GM12878 (cell line): ENCODE results near the gene VAV2. TPM values are rescaled to one million over a fixed set of nuclear protein-coding genes. Genes with fewer than 3 reads are reported as not detected.
A peak's percentile ranks its signal among the peaks of the same experiment; 100 is the strongest.

ENCODE experiments used
- ATAC-seq: fragments of 200-7000 bp; cut with Tn5 transposase; 3 replicates; pipeline ENCODE4 v1.9.1; 2020; ENCODE audit warnings: mild to moderate bottlenecking, moderate library complexity
- BruUV-seq: library from RNA; stranded (reverse); fragments of 400-500 nt; replicated peaks from 2 replicates; lab custom pipeline; 2021; lab: Mats Ljungman, UMichigan
- CTCF ChIA-PET: fragments of 300-600 bp; sonication (Branson Sonifier 250); formaldehyde crosslinking; extraction: SDS; loops from one replicate; lab custom pipeline; 2021; ENCODE audit warnings: inconsistent platforms; lab: Yijun Ruan, JAX
- POLR2A ChIA-PET: fragments of 350-600 bp; formaldehyde crosslinking; extraction: SDS; loops from one replicate; lab custom pipeline; 2021; ENCODE audit warnings: inconsistent platforms; lab: Charles Lee
- RAD21 ChIA-PET: fragments of 300-600 bp; sonication (Branson Sonifier 250); formaldehyde crosslinking; loops from one replicate; lab custom pipeline; 2023; ENCODE audit warnings: antibody characterized with exemption; ENCODE audit not compliant: unreplicated experiment; lab: Charles Lee
- SMC1A ChIA-PET: fragments of 300-600 bp; sonication (Branson Sonifier 250); formaldehyde crosslinking; loops from one replicate; lab custom pipeline; 2023; ENCODE audit not compliant: unreplicated experiment, uncharacterized antibody; lab: Charles Lee
- DNase-seq: peaks from one replicate; pipeline ENCODE4 v3.0.0-alpha.2; 2011; ENCODE audit warnings: low read depth, low spot score
- FAIRE-seq: peaks from 3 replicates; lab custom pipeline; 2011; peaks lifted over from hg19 to GRCh38; lab: Jason Lieb, UNC
- H2AFZ ChIP-seq: 2 replicates; pipeline ENCODE4 v1.6.0; 2011; ENCODE audit warnings: low read depth, low read length, control low read depth; ENCODE audit not compliant: control insufficient read depth
- H3K27ac ChIP-seq: 2 replicates; pipeline ENCODE4 v1.5.1; 2011; ENCODE audit warnings: control low read depth; ENCODE audit not compliant: control insufficient read depth, insufficient read depth
- H3K27me3 ChIP-seq, 2 experiments: replicated peaks in 1 of 2; 2 replicates each; pipeline versions ENCODE4 v1.6.0 to v1.6.1; 2011; ENCODE audit warnings: low read length in 1 of 2; ENCODE audit not compliant: control insufficient read depth in 2 of 2, insufficient read depth in 2 of 2
- H3K36me3 ChIP-seq, 2 experiments: 2 replicates each; pipeline ENCODE4 v1.5.1; 2011; ENCODE audit warnings: low read length in 1 of 2; ENCODE audit not compliant: control insufficient read depth in 2 of 2, insufficient read depth in 2 of 2
- H3K4me1 ChIP-seq: 2 replicates; pipeline ENCODE4 v1.6.1; 2011; ENCODE audit warnings: mild to moderate bottlenecking, low read length, moderate library complexity, mixed read lengths; ENCODE audit not compliant: control insufficient read depth, insufficient read depth
- H3K4me2 ChIP-seq: 2 replicates; pipeline ENCODE4 v1.6.0; 2011; ENCODE audit warnings: control low read depth; ENCODE audit not compliant: control insufficient read depth, insufficient read depth
- H3K4me3 ChIP-seq: fragments of 200-600 bp; sonication (generic); 2 replicates; pipeline ENCODE4 v1.5.1; 2016
- H3K79me2 ChIP-seq: 2 replicates; pipeline ENCODE4 v1.6.0; 2011; ENCODE audit warnings: low read length; ENCODE audit not compliant: control insufficient read depth, insufficient read depth
- H3K9ac ChIP-seq: 2 replicates; pipeline ENCODE4 v1.8.0; 2011; ENCODE audit warnings: low read length, control low read depth, mixed read lengths; ENCODE audit not compliant: control insufficient read depth, insufficient read depth
- H3K9me3 ChIP-seq: replicated peaks from 3 replicates; pipeline ENCODE4 v1.5.1; 2011; ENCODE audit warnings: mild to moderate bottlenecking, low read length; ENCODE audit not compliant: control insufficient read depth, insufficient read depth
- H4K20me1 ChIP-seq: 2 replicates; pipeline ENCODE4 v1.6.0; 2011; ENCODE audit not compliant: control insufficient read depth, insufficient read depth
- BHLHE40 ChIP-seq, 2 experiments: fragments of 450-650 bp in 1 of 2; IDR thresholded peaks; 2 replicates each; pipeline ENCODE4 v1.6.1; 2011 to 2017; ENCODE audit warnings: low read depth in 2 of 2, borderline replicate concordance in 1 of 2, improper control_type of control experiment in 1 of 2, low read length in 1 of 2, mild to moderate bottlenecking in 1 of 2
- CBX5 ChIP-seq: sonication (generic); IDR thresholded peaks from 2 replicates; pipeline ENCODE4 v1.6.1; 2016; ENCODE audit warnings: low read depth, moderate library complexity, mild to moderate bottlenecking, inconsistent platforms
- ESRRA ChIP-seq: IDR thresholded peaks from 2 replicates; pipeline ENCODE4 v1.6.1; 2012; ENCODE audit warnings: mild to moderate bottlenecking, low read length, improper control_type of control experiment
- KDM1A ChIP-seq: fragments of 200-600 bp; sonication (generic); IDR thresholded peaks from 2 replicates; pipeline ENCODE4 v1.6.1; 2016; ENCODE audit warnings: borderline replicate concordance
- PML ChIP-seq: IDR thresholded peaks from 2 replicates; pipeline ENCODE4 v1.6.1; 2012; ENCODE audit warnings: low read length, inconsistent platforms
- SMAD5 ChIP-seq: IDR thresholded peaks from 2 replicates; pipeline ENCODE4 v1.6.1; 2016; ENCODE audit warnings: antibody characterized with exemption, low read depth
- STAT1 ChIP-seq: fragments of 450-650 bp; conservative IDR thresholded peaks from 2 replicates; pipeline ENCODE4 v1.6.1; 2014; ENCODE audit warnings: antibody characterized with exemption, mild to moderate bottlenecking
- SUZ12 ChIP-seq: fragments of 200-600 bp; sonication (generic); IDR thresholded peaks from one replicate; pipeline ENCODE4 v1.6.1; 2018; ENCODE audit warnings: antibody characterized with exemption, mild to moderate bottlenecking; ENCODE audit not compliant: unreplicated experiment
- TARDBP ChIP-seq: IDR thresholded peaks from 2 replicates; pipeline ENCODE4 v1.6.1; 2016; ENCODE audit warnings: borderline replicate concordance
- ZNF622 ChIP-seq: fragments of 450-650 bp; IDR thresholded peaks from 2 replicates; pipeline ENCODE4 v1.6.1; 2017; ENCODE audit warnings: mild to moderate bottlenecking, inconsistent platforms
- WGBS: methylation state at CpG from one replicate; pipeline ENCODE4 v1.1.6; 2016; ENCODE audit warnings: low lambda C conversion rate; ENCODE audit not compliant: insufficient replicate concordance, insufficient coverage; ENCODE audit errors: missing lambda C conversion rate; 5-methylcytosine and 5-hydroxymethylcytosine counted together
- in situ Hi-C: fragments of 300-500 bp; cut with MboI; formaldehyde crosslinking; loops from 9 replicates; pipeline ENCODE4 v1.14.3; 2018; ENCODE audit warnings: mixed read lengths
- intact Hi-C: fragments of 100-400 bp; cut with micrococcal nuclease; formaldehyde crosslinking; loops from one replicate; pipeline ENCODE4 v1.14.2; 2022; ENCODE audit not compliant: unreplicated experiment
- polyA plus RNA-seq, 11 experiments: library from polyadenylated mRNA; depleted of rRNA in 4 of 11; unstranded in 6 of 11; stranded (reverse) in 5 of 11; fragments of >200 nt; fragmentation: Nextera tagmentation in 4 of 11; fragmentation: Illumina TruSeq in 1 of 11; extraction: Ambion mirVana in 4 of 11; extraction: Trizol in 1 of 11; gene quantifications; 1 replicate in 1 of 11; 2 replicates in 10 of 11; pipeline versions ENCODE4 v1.2.1 to v1.2.3, GENCODE V29; 2011 to 2016; ENCODE audit warnings: inconsistent platforms in 2 of 11, missing spikeins in 2 of 11, low read depth in 1 of 11
- total RNA-seq, 4 experiments: library from RNA; depleted of rRNA in 3 of 4; stranded (reverse); fragments of >200 nt in 3 of 4; fragmentation: Illumina TruSeq in 1 of 4; extraction: Trizol in 1 of 4; gene quantifications; 2 replicates each; pipeline versions ENCODE4 v1.2.1 to v1.2.3, GENCODE V29; 2013 to 2021
- TF ChIP-seq, protein P1 (sequence below): fragments of 450-650 bp; IDR thresholded peaks from 2 replicates; pipeline ENCODE4 v1.6.1; 2017; ENCODE audit warnings: antibody characterized with exemption, mild to moderate bottlenecking, moderate library complexity
- TF ChIP-seq, protein P2 (sequence below): IDR thresholded peaks from 2 replicates; pipeline ENCODE4 v1.6.1; 2011; ENCODE audit warnings: mild to moderate bottlenecking, low read depth, low read length, moderate library complexity; ENCODE audit not compliant: insufficient replicate concordance
- TF ChIP-seq, protein P3 (sequence below): IDR thresholded peaks from 2 replicates; pipeline ENCODE4 v1.6.1; 2011; ENCODE audit warnings: borderline replicate concordance, low read depth, mild to moderate bottlenecking, moderate library complexity, mixed read lengths, low read length; ENCODE audit not compliant: insufficient read depth; ENCODE audit errors: extremely low read length
- TF ChIP-seq, protein P4 (sequence below): fragments of 450-650 bp; formaldehyde crosslinking; IDR thresholded peaks from 2 replicates; pipeline ENCODE4 v1.5.0; 2022; ENCODE audit warnings: mild to moderate bottlenecking, missing genetic modification characterization

The VAV2 gene
- total and polyA plus RNA-seq, 10 of the 15 experiments (the other 5 are each of a cell fraction or from before 2014, with no cell fraction given) = 0.13 to 43.9 (median 16.9) TPM

DNA sequence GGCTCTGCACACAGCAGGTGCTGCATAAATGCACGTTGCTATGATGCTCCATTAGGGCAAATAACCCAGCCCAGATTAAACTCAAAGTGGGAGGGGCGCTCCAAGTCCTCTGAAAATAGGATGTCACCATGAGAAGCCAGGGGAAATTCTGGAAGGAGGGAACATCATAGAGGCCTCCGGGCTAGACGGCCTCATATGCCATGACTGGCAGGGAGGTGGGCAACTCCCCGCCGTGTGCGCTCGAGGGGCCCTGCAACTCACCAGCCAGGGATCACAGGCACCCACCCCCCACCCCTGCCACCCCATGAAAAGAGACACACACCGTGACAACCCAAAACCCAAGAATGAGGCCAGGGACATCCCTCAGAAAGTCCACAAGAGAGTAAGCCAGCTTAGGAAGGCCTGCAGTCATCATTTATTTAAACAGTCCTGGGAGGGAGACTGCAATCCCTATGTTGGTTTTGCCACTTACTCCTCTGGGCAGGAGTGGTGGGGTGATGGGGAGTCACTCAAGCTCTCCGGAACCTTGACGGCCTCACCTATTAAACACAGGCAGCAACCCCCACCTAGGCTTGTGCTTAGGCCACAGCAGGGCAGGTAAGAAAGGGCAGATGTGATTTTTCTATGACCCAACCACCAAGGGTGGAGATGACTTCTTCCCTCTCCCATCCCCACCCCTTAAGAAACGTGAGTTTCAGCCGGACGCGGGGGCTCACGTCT is 4.0 kb downstream of the VAV2 start:
- RAD21 ChIA-PET = no interaction called here
- 76% methylated on average over 16 of the region's 16 CpGs for WGBS
- Histone ChIP-seq H3K27me3 (no peaks in the 10 kb centered on the region), H3K9ac (0 out of 2 replicates have a peak overlapping the region, but pooled peaks have one; percentile 35), H3K79me2 (peaks cover 87% of the 10 kb centered on the region), H3K27ac (no peak overlapping the region), H3K9me3 (no peaks in the 10 kb centered on the region), H4K20me1 (peaks cover 6% of the 10 kb centered on the region; the same call in 1 of the 2 replicates), H3K4me3 (peak overlapping the region; percentile 32; the same call in 1 of the 2 replicates), H3K36me3 (no peaks in the 10 kb centered on the region; a peak in 2 of 4 replicates), H3K4me2 (peak overlapping the region; percentile 15; the same call in 1 of the 2 replicates), H3K4me1 (peaks cover 6% of the 10 kb centered on the region), H2AFZ (no peak overlapping the region)
- SMC1A ChIA-PET = interaction anchor here (1.0 kb wide), 1 partner anchor 78 kb away, joined by 3 read pairs; no protein-coding TSS in a partner anchor
- no peak for DNase-seq
- CTCF ChIA-PET = interaction anchor here (0.9 kb wide), 1 partner anchor 19 kb away, joined by 3 read pairs; no protein-coding TSS in a partner anchor
- in situ Hi-C loops = no loop called here
- POLR2A ChIA-PET = interaction anchor here (0.6 to 0.9 kb wide), 2 partner anchors 20 to 31 kb away, joined by 3 read pairs; no protein-coding TSS in a partner anchor
- BruUV-seq = no TSS peak
- no peak for FAIRE-seq
- intact Hi-C loops = no loop called here
- no peak for ATAC-seq
- TF ChIP-seq PML (no peak), STAT1 (no peak), CBX5 (no peak), BHLHE40 (IDR thresholded peaks at IDR 0.05; ENCODE audit: borderline replicate concordance in 1 of 2, low read depth in 2 of 2, low read length in 1 of 2) (no peak), TARDBP (no peak), SUZ12 (no peak), KDM1A (no peak), SMAD5 (no peak), ZNF622 (no peak), ESRRA (no peak)
- TF ChIP-seq, protein P1, sequence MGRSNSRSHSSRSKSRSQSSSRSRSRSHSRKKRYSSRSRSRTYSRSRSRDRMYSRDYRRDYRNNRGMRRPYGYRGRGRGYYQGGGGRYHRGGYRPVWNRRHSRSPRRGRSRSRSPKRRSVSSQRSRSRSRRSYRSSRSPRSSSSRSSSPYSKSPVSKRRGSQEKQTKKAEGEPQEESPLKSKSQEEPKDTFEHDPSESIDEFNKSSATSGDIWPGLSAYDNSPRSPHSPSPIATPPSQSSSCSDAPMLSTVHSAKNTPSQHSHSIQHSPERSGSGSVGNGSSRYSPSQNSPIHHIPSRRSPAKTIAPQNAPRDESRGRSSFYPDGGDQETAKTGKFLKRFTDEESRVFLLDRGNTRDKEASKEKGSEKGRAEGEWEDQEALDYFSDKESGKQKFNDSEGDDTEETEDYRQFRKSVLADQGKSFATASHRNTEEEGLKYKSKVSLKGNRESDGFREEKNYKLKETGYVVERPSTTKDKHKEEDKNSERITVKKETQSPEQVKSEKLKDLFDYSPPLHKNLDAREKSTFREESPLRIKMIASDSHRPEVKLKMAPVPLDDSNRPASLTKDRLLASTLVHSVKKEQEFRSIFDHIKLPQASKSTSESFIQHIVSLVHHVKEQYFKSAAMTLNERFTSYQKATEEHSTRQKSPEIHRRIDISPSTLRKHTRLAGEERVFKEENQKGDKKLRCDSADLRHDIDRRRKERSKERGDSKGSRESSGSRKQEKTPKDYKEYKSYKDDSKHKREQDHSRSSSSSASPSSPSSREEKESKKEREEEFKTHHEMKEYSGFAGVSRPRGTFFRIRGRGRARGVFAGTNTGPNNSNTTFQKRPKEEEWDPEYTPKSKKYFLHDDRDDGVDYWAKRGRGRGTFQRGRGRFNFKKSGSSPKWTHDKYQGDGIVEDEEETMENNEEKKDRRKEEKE = no peak
- TF ChIP-seq, protein P2, sequence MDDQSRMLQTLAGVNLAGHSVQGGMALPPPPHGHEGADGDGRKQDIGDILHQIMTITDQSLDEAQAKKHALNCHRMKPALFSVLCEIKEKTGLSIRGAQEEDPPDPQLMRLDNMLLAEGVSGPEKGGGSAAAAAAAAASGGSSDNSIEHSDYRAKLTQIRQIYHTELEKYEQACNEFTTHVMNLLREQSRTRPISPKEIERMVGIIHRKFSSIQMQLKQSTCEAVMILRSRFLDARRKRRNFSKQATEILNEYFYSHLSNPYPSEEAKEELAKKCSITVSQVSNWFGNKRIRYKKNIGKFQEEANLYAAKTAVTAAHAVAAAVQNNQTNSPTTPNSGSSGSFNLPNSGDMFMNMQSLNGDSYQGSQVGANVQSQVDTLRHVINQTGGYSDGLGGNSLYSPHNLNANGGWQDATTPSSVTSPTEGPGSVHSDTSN = no peak
- TF ChIP-seq, protein P3, sequence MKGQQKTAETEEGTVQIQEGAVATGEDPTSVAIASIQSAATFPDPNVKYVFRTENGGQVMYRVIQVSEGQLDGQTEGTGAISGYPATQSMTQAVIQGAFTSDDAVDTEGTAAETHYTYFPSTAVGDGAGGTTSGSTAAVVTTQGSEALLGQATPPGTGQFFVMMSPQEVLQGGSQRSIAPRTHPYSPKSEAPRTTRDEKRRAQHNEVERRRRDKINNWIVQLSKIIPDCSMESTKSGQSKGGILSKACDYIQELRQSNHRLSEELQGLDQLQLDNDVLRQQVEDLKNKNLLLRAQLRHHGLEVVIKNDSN = no peak
- TF ChIP-seq, protein P4, sequence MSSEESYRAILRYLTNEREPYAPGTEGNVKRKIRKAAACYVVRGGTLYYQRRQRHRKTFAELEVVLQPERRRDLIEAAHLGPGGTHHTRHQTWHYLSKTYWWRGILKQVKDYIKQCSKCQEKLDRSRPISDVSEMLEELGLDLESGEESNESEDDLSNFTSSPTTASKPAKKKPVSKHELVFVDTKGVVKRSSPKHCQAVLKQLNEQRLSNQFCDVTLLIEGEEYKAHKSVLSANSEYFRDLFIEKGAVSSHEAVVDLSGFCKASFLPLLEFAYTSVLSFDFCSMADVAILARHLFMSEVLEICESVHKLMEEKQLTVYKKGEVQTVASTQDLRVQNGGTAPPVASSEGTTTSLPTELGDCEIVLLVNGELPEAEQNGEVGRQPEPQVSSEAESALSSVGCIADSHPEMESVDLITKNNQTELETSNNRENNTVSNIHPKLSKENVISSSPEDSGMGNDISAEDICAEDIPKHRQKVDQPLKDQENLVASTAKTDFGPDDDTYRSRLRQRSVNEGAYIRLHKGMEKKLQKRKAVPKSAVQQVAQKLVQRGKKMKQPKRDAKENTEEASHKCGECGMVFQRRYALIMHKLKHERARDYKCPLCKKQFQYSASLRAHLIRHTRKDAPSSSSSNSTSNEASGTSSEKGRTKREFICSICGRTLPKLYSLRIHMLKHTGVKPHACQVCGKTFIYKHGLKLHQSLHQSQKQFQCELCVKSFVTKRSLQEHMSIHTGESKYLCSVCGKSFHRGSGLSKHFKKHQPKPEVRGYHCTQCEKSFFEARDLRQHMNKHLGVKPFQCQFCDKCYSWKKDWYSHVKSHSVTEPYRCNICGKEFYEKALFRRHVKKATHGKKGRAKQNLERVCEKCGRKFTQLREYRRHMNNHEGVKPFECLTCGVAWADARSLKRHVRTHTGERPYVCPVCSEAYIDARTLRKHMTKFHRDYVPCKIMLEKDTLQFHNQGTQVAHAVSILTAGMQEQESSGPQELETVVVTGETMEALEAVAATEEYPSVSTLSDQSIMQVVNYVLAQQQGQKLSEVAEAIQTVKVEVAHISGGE (CRISPR knock-in tag) = no peak
